Stimulated activated CD4-positive, alpha-beta T cell treated with anti-CD3 and anti-CD28 coated beads, TNF-alpha, amount 100 ng/mL, for 1 hour (primary cell): Measurements from ENCODE around the gene GALNT2.

ENCODE experiments used
- DNase-seq, 3 donors: peaks; one replicate each; pipeline ENCODE4 v3.0.0-alpha.2; 2020; ENCODE audit warnings: low read depth in 3 of 3, low spot score in 1 of 3

Gene GALNT2

DNA sequence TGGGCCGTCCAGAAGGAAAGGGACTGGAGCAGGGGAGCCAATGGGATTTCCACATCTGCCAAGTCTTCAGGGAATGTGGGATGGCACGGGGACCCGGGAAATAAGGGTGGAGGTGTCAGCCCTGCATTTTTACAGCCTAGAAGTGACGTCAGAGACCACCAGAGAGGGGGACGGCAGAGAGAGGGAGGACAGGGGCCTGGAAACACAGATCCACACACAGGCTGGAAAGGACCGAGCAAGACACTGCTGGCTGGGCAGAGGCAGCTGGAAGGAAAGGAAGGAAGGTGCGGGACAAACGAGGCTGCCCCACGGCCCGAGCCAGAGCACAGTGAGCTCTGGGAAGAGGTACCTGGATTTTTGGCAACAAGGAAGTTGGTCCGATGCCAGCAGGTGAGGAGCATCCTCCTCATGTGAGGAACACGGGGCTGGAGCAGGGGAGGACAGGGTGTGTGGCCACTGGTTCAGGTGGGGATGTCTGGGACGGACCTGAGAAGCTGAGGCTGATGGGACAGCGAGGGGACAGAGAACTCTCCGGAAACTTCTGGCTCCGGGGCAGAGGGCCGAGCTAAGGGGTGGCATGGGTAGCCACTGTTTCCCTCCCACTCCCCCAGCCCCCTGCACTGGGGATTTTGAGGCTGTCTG, 220.8 kb downstream of the GALNT2 start:
- no peak for DNase-seq

- no peak for DNase-seq
These were observed 221.8 kb downstream of the GALNT2 start for GRCh38 chr1:230288641-230289349.

- DNase-seq: no peak
These were observed 222.3 kb downstream of the GALNT2 start for GRCh38 chr1:230289350-230289644.

- DNase-seq: no peak
These were observed 224.9 kb downstream of the GALNT2 start for GRCh38 chr1:230291731-230292620.

- no peak for DNase-seq
These were observed 225.8 kb downstream of the GALNT2 start for GRCh38 chr1:230292689-230293389.

GRCh38 chr1:230293390-230293700, 226.3 kb downstream of the GALNT2 start:
- no peak for DNase-seq

GRCh38 chr1:230295367-230295766, 228.3 kb downstream of the GALNT2 start:
- no peak for DNase-seq

DNA sequence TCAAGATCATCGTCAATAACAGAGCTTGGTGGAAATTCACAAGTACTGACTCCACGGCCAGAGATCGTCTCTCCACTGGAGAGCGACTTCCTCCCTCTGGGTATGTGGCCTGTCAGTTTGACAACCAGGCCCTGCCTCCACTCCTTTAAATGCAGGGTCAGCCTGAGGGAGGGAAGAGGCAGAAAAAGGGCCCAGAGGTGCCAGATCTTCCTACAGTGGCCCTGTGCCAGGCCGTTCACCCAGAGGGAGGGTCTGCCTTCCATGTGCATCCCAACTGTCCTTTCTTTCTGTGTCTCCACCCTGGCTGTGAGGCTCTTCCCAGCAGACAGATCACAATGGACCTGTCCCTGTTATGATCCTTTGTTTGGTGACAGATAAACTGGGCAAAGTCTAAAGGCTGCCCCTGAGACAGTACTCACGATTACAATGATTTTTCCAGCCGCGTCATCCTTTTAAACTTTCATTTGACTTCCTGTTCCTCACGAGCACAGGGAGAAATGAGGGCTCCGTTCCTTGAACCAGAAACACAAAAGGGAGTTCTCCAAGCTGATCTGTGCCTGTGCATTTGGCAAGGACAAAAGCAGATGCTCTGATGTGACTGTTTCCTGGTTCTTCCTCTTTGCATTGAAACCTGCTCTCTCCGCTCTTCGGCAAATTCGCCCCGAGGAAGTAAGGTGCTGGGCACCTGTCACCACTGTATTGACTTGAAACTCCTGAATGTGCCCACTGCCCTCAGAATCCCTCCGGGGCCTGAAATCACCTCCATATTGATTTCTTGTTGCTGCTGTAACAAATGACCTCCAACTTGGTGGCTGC, 232.4 kb downstream of the GALNT2 start:
- no peak for DNase-seq

GRCh38 chr1:230300322-230301301, 233.6 kb downstream of the GALNT2 start:
- no peak for DNase-seq

DNA sequence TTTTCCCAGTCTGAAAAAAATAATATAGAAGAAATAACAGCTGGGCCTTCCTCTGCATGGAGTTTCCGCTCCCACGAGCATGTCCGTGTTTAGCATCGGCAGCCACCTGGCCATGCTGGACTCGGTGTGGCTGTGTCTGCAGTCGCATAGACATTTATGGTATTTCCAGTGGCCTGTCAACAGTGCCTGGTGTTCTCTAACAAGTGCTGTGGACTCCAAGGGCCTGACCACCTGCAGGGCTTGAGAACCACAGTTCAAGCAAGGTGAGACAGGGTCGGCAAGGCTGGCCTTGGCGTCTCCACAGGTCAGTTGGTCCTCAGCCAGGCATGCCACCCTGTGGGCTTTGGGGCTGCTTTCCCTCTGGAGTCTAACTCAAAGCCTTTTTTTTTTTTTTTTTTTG, 234.3 kb downstream of the GALNT2 start:
- no peak for DNase-seq

DNA sequence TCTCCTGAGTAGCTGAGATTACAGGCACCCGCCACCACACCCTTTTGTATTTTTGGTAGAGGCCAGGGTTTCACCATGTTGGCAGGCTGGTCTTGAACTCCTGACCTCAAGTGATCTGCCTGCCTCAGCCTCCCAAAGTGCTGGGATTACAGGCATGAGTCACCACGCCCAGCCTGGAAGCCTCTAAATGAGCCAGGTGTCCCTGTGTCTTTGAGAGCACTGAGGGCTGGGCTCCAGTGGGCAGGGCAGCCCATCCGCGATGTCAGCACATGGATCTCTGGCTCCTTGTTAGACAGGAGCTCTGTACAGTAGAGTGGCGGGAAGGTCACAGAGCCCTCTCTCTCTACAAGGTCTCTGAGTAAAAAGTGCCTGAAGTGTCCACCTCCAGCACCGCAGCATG, 234.8 kb downstream of the GALNT2 start:
- DNase-seq: no peak

- DNase-seq: no peak
These were observed 236.0 kb downstream of the GALNT2 start for GRCh38 chr1:230303069-230303468.

- no peak for DNase-seq
These were observed 236.8 kb downstream of the GALNT2 start for GRCh38 chr1:230303822-230304221.

DNA sequence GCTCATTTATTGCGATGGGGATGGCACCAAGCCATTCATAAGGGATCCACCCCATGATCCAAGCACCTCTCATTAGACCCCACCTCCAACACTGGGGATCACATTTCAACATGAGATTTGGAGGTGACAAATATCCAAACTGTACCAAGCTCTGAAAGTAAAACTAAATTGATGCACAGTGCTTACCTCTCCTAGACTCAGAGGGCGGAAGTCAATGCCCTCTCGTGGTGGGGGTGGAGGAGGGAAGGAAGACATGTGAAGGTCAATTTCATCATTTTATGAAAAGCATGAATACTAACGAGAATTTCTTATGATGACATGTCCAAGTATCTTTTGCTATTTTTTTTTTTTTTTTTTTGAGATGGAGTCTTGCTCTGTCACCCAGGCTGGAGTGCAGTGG, 239.1 kb downstream of the GALNT2 start:
- DNase-seq: no peak

DNA sequence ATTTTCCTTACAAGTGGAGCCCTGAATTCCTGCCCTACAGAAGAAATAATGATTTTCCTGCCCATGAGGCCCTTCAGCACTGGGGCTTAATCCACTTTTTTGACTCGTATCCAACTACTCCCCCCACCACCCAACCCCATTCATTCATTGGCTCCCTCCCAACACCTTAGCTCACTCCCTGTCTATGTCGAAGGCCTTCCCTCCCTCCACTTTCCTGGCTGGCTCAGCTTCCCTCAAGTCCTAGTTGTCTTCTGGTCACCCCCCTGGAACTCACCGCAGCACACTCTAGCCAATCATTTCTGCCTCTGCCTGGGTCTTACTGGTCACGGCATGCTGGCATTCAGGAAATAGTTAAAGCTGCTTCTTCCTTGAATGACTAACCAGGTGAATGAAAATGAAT, 240.2 kb downstream of the GALNT2 start:
- no peak for DNase-seq

GRCh38 chr1:230308039-230308438, 241.0 kb downstream of the GALNT2 start:
- DNase-seq: no peak

DNA sequence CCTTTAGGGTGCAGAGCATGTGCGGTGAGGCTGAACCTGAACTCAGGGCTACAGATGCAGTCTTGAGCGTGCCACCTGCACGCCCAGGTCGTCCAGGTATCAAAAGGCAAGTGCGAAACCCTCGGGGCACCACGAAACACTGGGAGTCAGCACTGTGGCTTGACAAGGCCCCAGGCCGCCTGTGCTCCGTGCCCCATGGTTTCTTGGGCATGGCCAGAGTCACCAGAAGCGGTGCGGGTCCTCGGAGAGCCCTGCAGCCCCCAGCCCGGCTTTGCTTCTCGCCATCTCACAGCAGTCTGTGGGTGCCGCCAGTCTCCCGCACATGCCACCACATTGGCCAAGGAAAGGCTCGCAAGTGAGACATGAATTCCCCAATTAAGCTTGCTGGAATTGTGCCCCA, 241.8 kb downstream of the GALNT2 start:
- no peak for DNase-seq

GRCh38 chr1:230309646-230310177, 242.7 kb downstream of the GALNT2 start:
- DNase-seq: no peak

- DNase-seq: peak in 2 of 3 donors; percentile 37 to 61
These were observed 243.5 kb downstream of the GALNT2 start for GRCh38 chr1:230310381-230311163.
